Right lobe of liver (tissue), 4 donors: ENCODE results near the gene GNAL.

Experiments used
- POLR2A ChIP-seq: fragments of 450-650 bp; IDR thresholded peaks from one replicate; pipeline ENCODE4 v1.6.1; 2017; ENCODE audit warnings: antibody characterized with exemption, mild to moderate bottlenecking
- TF ChIP-seq, protein P1 (sequence below), 4 donors: fragments of 200-600 bp in 3 of 4; fragments of 450-650 bp in 1 of 4; IDR thresholded peaks; one replicate each; pipeline versions ENCODE4 v1.5.1 to v1.8.0; 2016 to 2022; ENCODE audit warnings: antibody characterized with exemption in 4 of 4, mild to moderate bottlenecking in 2 of 4
- donor health status: DM: no; HTN: no; CAD: no.
- donor health status: DM: no; HTN: no; CAD: no.
- donor health status: DM: no; HTN: yes; CAD: no.

DNA sequence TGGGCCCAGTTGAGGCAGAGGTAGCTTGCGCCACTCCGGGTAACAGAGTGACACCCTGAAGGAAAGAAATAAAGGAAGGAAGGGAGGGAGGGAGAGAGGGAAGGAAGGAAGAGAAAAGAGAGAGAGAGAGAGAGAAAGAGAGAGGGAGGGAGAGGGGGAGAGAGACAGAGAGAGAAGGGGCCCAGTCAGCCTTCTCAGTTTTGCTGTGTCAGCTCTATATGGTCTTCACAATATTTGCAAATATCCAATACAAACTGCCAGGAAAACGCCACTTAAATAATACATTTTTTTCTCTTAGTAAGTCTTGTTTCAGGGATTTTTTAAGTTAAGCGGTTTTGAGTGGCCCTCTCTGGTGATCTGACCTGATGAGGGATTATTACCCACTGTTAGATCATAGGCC lies 156.6 kb downstream of the GNAL start:
- TF ChIP-seq, protein P1, sequence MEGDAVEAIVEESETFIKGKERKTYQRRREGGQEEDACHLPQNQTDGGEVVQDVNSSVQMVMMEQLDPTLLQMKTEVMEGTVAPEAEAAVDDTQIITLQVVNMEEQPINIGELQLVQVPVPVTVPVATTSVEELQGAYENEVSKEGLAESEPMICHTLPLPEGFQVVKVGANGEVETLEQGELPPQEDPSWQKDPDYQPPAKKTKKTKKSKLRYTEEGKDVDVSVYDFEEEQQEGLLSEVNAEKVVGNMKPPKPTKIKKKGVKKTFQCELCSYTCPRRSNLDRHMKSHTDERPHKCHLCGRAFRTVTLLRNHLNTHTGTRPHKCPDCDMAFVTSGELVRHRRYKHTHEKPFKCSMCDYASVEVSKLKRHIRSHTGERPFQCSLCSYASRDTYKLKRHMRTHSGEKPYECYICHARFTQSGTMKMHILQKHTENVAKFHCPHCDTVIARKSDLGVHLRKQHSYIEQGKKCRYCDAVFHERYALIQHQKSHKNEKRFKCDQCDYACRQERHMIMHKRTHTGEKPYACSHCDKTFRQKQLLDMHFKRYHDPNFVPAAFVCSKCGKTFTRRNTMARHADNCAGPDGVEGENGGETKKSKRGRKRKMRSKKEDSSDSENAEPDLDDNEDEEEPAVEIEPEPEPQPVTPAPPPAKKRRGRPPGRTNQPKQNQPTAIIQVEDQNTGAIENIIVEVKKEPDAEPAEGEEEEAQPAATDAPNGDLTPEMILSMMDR (IDR thresholded peaks at IDR 0.05), result no peak
- TF ChIP-seq POLR2A, result no peak
